ENCODE results near the gene ZBTB9. TPM values are rescaled to one million over a fixed set of nuclear protein-coding genes. Genes with fewer than 3 reads are reported as not detected.
A peak's percentile ranks its signal among the peaks of the same experiment; 100 is the strongest.

The ZBTB9 gene
- total RNA-seq, 2 donors from 2014 or later: 1.8 to 5.3 TPM

DNA sequence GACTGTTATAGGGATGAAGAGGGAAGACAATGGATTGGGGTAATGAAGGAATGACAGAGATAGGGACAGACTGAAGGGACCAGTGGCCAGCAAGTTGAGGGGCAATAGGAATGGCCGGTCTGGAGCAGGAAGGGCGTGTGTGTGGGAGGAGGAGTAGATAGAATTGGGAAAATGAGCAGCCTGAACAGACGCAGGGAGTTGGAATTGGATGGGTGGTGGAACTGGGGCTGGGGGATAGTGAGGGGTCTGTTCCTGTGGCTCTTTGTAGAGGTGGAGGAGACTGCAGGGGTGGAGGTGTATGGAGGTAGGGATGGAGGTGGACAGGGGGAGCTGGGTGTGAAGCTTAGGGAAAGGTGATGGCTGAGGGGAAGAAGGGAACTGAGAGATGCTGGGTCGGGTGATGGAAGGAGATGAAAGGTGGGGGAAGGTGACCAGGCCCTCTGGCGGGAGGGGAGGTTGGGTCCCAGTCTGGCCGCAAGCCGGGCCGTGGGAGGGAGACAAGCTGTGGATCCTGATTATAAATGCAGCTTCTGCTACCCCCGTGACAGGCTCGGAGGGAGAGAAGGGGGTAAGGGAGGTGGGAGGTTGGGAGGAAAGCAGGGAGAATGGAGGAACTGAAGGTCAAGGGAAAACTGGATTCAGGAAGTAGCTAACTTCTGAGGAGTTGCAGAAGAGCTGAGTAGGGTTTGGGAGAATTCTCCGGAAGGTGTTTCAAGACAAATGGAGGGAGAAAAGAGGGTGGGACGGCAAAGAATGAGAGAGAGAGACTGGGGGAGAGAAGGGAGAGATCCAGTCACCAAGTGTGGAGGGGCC is 29.3 kb upstream of the ZBTB9 start:
- Histone ChIP-seq H3K27me3 (no peaks in the 10 kb centered on the region), H3K27ac (peak overlapping the region; percentile 82 to 92 (median 88)), H3K36me3 (replicated peaks in 1 of 2; ENCODE audit: insufficient read depth in 1 of 2, low read depth in 2 of 2) (no peaks in the 10 kb centered on the region), H3K9me3 (no peaks in the 10 kb centered on the region), H3K4me3 (peak overlapping the region; percentile 38 to 47), H3K4me1 (peaks cover 28% of the 10 kb centered on the region)
- 13 to 16% methylated on average over 12 of the region's 12 CpGs for whole genome bisulfite sequencing, 2 donors
- ATAC-seq (peak; percentile 8), DNase-seq (no peak)
- intact Hi-C loops (cut with DNase I): no loop called here
- no peak for TF ChIP-seq POLR2A (IDR thresholded peaks at IDR 0.05)
- TF ChIP-seq, protein P1, sequence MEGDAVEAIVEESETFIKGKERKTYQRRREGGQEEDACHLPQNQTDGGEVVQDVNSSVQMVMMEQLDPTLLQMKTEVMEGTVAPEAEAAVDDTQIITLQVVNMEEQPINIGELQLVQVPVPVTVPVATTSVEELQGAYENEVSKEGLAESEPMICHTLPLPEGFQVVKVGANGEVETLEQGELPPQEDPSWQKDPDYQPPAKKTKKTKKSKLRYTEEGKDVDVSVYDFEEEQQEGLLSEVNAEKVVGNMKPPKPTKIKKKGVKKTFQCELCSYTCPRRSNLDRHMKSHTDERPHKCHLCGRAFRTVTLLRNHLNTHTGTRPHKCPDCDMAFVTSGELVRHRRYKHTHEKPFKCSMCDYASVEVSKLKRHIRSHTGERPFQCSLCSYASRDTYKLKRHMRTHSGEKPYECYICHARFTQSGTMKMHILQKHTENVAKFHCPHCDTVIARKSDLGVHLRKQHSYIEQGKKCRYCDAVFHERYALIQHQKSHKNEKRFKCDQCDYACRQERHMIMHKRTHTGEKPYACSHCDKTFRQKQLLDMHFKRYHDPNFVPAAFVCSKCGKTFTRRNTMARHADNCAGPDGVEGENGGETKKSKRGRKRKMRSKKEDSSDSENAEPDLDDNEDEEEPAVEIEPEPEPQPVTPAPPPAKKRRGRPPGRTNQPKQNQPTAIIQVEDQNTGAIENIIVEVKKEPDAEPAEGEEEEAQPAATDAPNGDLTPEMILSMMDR (IDR thresholded peaks at IDR 0.05): no peak

GRCh38 chr6:33425668-33426577 is 28.5 kb upstream of the ZBTB9 start:
- DNase-seq: peak; percentile 81 to 87 (median 83)
- no peaks in the 10 kb centered on the region for H3K27me3 ChIP-seq
- ATAC-seq: peak; percentile 76
- TF ChIP-seq, protein P1 (IDR thresholded peaks at IDR 0.05): peak; percentile 36 to 58 (median 54)
- TF ChIP-seq POLR2A (IDR thresholded peaks at IDR 0.05): peak in 2 of 3 donors; percentile 57 to 71
- H3K4me1 ChIP-seq: peaks cover 28% of the 10 kb centered on the region
- peak overlapping the region; percentile 38 to 47 for H3K4me3 ChIP-seq
- 1% methylated on average over 24 to 33 of the region's 43 CpGs for WGBS, 2 donors
- intact Hi-C loops (cut with DNase I): no loop called here
- H3K9me3 ChIP-seq: no peaks in the 10 kb centered on the region
- H3K36me3 ChIP-seq (replicated peaks in 1 of 2; ENCODE audit: insufficient read depth in 1 of 2, low read depth in 2 of 2): no peaks in the 10 kb centered on the region
- H3K27ac ChIP-seq: peak overlapping the region; percentile 82 to 92 (median 88)

GRCh38 chr6:33426590-33427511 is 27.5 kb upstream of the ZBTB9 start:
- Histone ChIP-seq H3K27me3 (no peaks in the 10 kb centered on the region), H3K36me3 (replicated peaks in 1 of 2; ENCODE audit: insufficient read depth in 1 of 2, low read depth in 2 of 2) (no peaks in the 10 kb centered on the region), H3K27ac (peak overlapping the region; percentile 21 to 92 (median 85)), H3K4me1 (peaks cover 28% of the 10 kb centered on the region), H3K4me3 (no peak overlapping the region), H3K9me3 (no peaks in the 10 kb centered on the region)
- ATAC-seq (no peak), DNase-seq (no peak)
- intact Hi-C loops (cut with DNase I): no loop called here
- TF ChIP-seq, protein P1 (IDR thresholded peaks at IDR 0.05): no peak
- no peak for TF ChIP-seq POLR2A (IDR thresholded peaks at IDR 0.05)
- WGBS, 2 donors: 4 to 11% methylated on average over 12 of the region's 12 CpGs

GRCh38 chr6:33427585-33428223 is 26.7 kb upstream of the ZBTB9 start:
- TF ChIP-seq, protein P1 (IDR thresholded peaks at IDR 0.05): no peak
- TF ChIP-seq POLR2A (IDR thresholded peaks at IDR 0.05): no peak
- ATAC-seq (peak; percentile 23), DNase-seq (peak; percentile 59 to 76 (median 64))
- 0 to 1% methylated on average over 3 to 28 of the region's 79 CpGs for WGBS, 2 donors
- no peaks in the 10 kb centered on the region for H3K9me3 ChIP-seq
- peak overlapping the region in 3 of 4 donors; percentile 21 to 92 (median 54) for H3K27ac ChIP-seq
- H3K4me1 ChIP-seq: peaks cover 28% of the 10 kb centered on the region
- no peaks in the 10 kb centered on the region for H3K27me3 ChIP-seq
- H3K36me3 ChIP-seq (replicated peaks in 1 of 2; ENCODE audit: insufficient read depth in 1 of 2, low read depth in 2 of 2): no peaks in the 10 kb centered on the region
- peak overlapping the region in 1 of 2 donors; percentile 18 for H3K4me3 ChIP-seq
- intact Hi-C loops (cut with DNase I): no loop called here
